ENCODE data around the gene TARS3. TPM values are rescaled to one million over a fixed set of nuclear protein-coding genes. Genes with fewer than 3 reads are reported as not detected.
"Not testable (repeated sequence)": the region's sequence is repeated elsewhere in the genome, so short reads cannot be mapped to it uniquely, and the experiment has no call there.

Gene TARS3
- total and polyA plus RNA-seq, 2 donors (not counting 1 experiment from before 2014, with no cell fraction given) = 9.7 to 27.0 TPM

- Histone ChIP-seq H3K36me3 (replicated peaks in 1 of 2; ENCODE audit: control extremely low read depth in 1 of 2, control insufficient read depth in 1 of 2, extremely low read depth in 1 of 2, insufficient read depth in 2 of 2, low read length in 1 of 2) (peaks cover 0 to 18% of the 10 kb centered on the region in 2 experiments), H3K9me3 (ENCODE audit: control extremely low read depth in 1 of 3, control insufficient read depth in 2 of 3, insufficient read depth in 1 of 3, low read length in 2 of 3) (no peaks in the 10 kb centered on the region), H2AFZ (ENCODE audit: insufficient read depth, low read depth, low read length, poor library complexity, severe bottlenecking) (no peak overlapping the region), H4K20me1 (ENCODE audit: control insufficient read depth, insufficient read depth, low read length, poor library complexity, severe bottlenecking) (peaks cover 17% of the 10 kb centered on the region), H3K9ac (ENCODE audit: low read length) (no peak overlapping the region), H3K27me3 (replicated peaks in 1 of 4; ENCODE audit: control extremely low read depth in 1 of 4, control insufficient read depth in 3 of 4, insufficient read depth in 4 of 4, low read length in 3 of 4) (no peaks in the 10 kb centered on the region), H3K4me2 (replicated peaks; ENCODE audit: low read depth, low read length, poor library complexity, severe bottlenecking) (no peak overlapping the region), H3K27ac (ENCODE audit: low read length in 2 of 2) (no peak overlapping the region), H3K4me1 (ENCODE audit: control insufficient read depth in 2 of 2, insufficient read depth in 2 of 2, low read length in 2 of 2) (peaks cover 5 to 8% of the 10 kb centered on the region in 2 donors), H3K79me2 (ENCODE audit: control insufficient read depth, insufficient read depth, low read length) (peaks cover 15% of the 10 kb centered on the region), H3K4me3 (ENCODE audit: control extremely low read depth in 1 of 5, extremely low read depth in 1 of 5, insufficient read depth in 1 of 5, low read depth in 2 of 5, low read length in 4 of 5) (no peak overlapping the region)
- intact Hi-C loops (cut with micrococcal nuclease) = no loop called here
- TF ChIP-seq EZH2 (IDR thresholded peaks at IDR 0.05; ENCODE audit: borderline replicate concordance, insufficient read depth, low read depth, low read length, poor library complexity, severe bottlenecking) (no peak), CTCF (IDR thresholded peaks at IDR 0.05) (no peak)
- Mint-ChIP-seq H3K4me3 (no peak overlapping the region), H3K9me3 (ENCODE audit: insufficient read depth) (no peaks in the 10 kb centered on the region), H3K4me1 (peaks cover 6% of the 10 kb centered on the region), H3K27ac (no peak overlapping the region), H3K27me3 (no peaks in the 10 kb centered on the region)
- DNase-seq (no peak), ATAC-seq (ENCODE audit: low read depth) (no peak)
- WGBS (ENCODE audit: insufficient coverage) = 100% methylated on average over 2 of the region's 7 CpGs
- ChIA-PET POLR2A (no interaction called here), CTCF (interaction anchor here (0.8 kb wide), 1 partner anchor 347 kb away, joined by 3 read pairs; no protein-coding TSS in a partner anchor)
These were observed 88.1 kb downstream of the TARS3 start for GRCh38 chr15:101635944-101636727.

- no peaks in the 10 kb centered on the region for H3K79me2 ChIP-seq (ENCODE audit: control insufficient read depth, insufficient read depth, low read length)
- H3K9ac ChIP-seq (ENCODE audit: low read length) = no peak overlapping the region
- DNase-seq = no peak
- Mint-ChIP-seq H3K27me3 (no peaks in the 10 kb centered on the region), H3K27ac (no peak overlapping the region), H3K4me3 (no peak overlapping the region), H3K4me1 (no peaks in the 10 kb centered on the region), H3K9me3 (ENCODE audit: insufficient read depth) (no peaks in the 10 kb centered on the region)
- TF ChIP-seq EZH2 (IDR thresholded peaks at IDR 0.05; ENCODE audit: borderline replicate concordance, insufficient read depth, low read depth, low read length, poor library complexity, severe bottlenecking) = no peak
- TF ChIP-seq CTCF (IDR thresholded peaks at IDR 0.05) = no peak
- H3K4me3 ChIP-seq (ENCODE audit: control extremely low read depth in 1 of 5, extremely low read depth in 1 of 5, insufficient read depth in 1 of 5, low read depth in 2 of 5, low read length in 4 of 5) = no peak overlapping the region
- H3K4me1 ChIP-seq (ENCODE audit: control insufficient read depth in 2 of 2, insufficient read depth in 2 of 2, low read length in 2 of 2) = no peaks in the 10 kb centered on the region
- no peak overlapping the region for H2AFZ ChIP-seq (ENCODE audit: insufficient read depth, low read depth, low read length, poor library complexity, severe bottlenecking)
- no peaks in the 10 kb centered on the region for H3K9me3 ChIP-seq (ENCODE audit: control extremely low read depth in 1 of 3, control insufficient read depth in 2 of 3, insufficient read depth in 1 of 3, low read length in 2 of 3)
- ATAC-seq (ENCODE audit: low read depth) = no peak
- POLR2A ChIA-PET = no interaction called here
- no peak overlapping the region for H3K4me2 ChIP-seq (replicated peaks; ENCODE audit: low read depth, low read length, poor library complexity, severe bottlenecking)
- no peaks in the 10 kb centered on the region for H3K27me3 ChIP-seq (replicated peaks in 1 of 4; ENCODE audit: control extremely low read depth in 1 of 4, control insufficient read depth in 3 of 4, insufficient read depth in 4 of 4, low read length in 3 of 4)
- intact Hi-C loops (cut with micrococcal nuclease) = no loop called here
- CTCF ChIA-PET = no interaction called here
- H4K20me1 ChIP-seq (ENCODE audit: control insufficient read depth, insufficient read depth, low read length, poor library complexity, severe bottlenecking) = no peaks in the 10 kb centered on the region
- 94% methylated on average over 3 of the region's 3 CpGs for WGBS (ENCODE audit: insufficient coverage)
- no peak overlapping the region for H3K27ac ChIP-seq (ENCODE audit: low read length in 2 of 2)
- no peaks in the 10 kb centered on the region for H3K36me3 ChIP-seq (replicated peaks in 1 of 2; ENCODE audit: control extremely low read depth in 1 of 2, control insufficient read depth in 1 of 2, extremely low read depth in 1 of 2, insufficient read depth in 2 of 2, low read length in 1 of 2)
These were observed 90.9 kb downstream of the TARS3 start for GRCh38 chr15:101633356-101633755.

- H3K79me2 ChIP-seq (ENCODE audit: control insufficient read depth, insufficient read depth, low read length); H3K9me3 Mint-ChIP-seq (ENCODE audit: insufficient read depth); H3K4me1 ChIP-seq (ENCODE audit: control insufficient read depth in 2 of 2, insufficient read depth in 2 of 2, low read length in 2 of 2); H3K9me3 ChIP-seq (ENCODE audit: control extremely low read depth in 1 of 3, control insufficient read depth in 2 of 3, insufficient read depth in 1 of 3, low read length in 2 of 3); H3K4me1 Mint-ChIP-seq; POLR2A ChIA-PET; DNase-seq; CTCF ChIA-PET; H3K27me3 Mint-ChIP-seq; H3K4me3 ChIP-seq (ENCODE audit: control extremely low read depth in 1 of 5, extremely low read depth in 1 of 5, insufficient read depth in 1 of 5, low read depth in 2 of 5, low read length in 4 of 5); H3K27ac ChIP-seq (ENCODE audit: low read length in 2 of 2); H4K20me1 ChIP-seq (ENCODE audit: control insufficient read depth, insufficient read depth, low read length, poor library complexity, severe bottlenecking); H3K27me3 ChIP-seq (replicated peaks in 1 of 4; ENCODE audit: control extremely low read depth in 1 of 4, control insufficient read depth in 3 of 4, insufficient read depth in 4 of 4, low read length in 3 of 4); ATAC-seq (ENCODE audit: low read depth); H2AFZ ChIP-seq (ENCODE audit: insufficient read depth, low read depth, low read length, poor library complexity, severe bottlenecking); H3K4me3 Mint-ChIP-seq; H3K27ac Mint-ChIP-seq; H3K9ac ChIP-seq (ENCODE audit: low read length); intact Hi-C loops (cut with micrococcal nuclease); H3K4me2 ChIP-seq (replicated peaks; ENCODE audit: low read depth, low read length, poor library complexity, severe bottlenecking): not testable (repeated sequence)
- WGBS (ENCODE audit: insufficient coverage) = 97% methylated on average over 13 of the region's 15 CpGs
- peaks cover 0 to 15% of the 10 kb centered on the region in 2 experiments for H3K36me3 ChIP-seq (replicated peaks in 1 of 2; ENCODE audit: control extremely low read depth in 1 of 2, control insufficient read depth in 1 of 2, extremely low read depth in 1 of 2, insufficient read depth in 2 of 2, low read length in 1 of 2)
These were observed 97.5 kb downstream of the TARS3 start for GRCh38 chr15:101626729-101627128.
